GM19351 (cell line): ENCODE data around the gene AP1B1.
"Not testable (repeated sequence)": the region's sequence is repeated elsewhere in the genome, so short reads cannot be mapped to it uniquely, and the experiment has no call there.

Experiments used
- ATAC-seq: cut with Tn5 transposase; IDR thresholded peaks from one replicate; pipeline ENCODE4 v1.9.1; 2021; ENCODE audit warnings: mild to moderate bottlenecking, moderate library complexity; ENCODE audit not compliant: unreplicated experiment

AP1B1 gene

DNA sequence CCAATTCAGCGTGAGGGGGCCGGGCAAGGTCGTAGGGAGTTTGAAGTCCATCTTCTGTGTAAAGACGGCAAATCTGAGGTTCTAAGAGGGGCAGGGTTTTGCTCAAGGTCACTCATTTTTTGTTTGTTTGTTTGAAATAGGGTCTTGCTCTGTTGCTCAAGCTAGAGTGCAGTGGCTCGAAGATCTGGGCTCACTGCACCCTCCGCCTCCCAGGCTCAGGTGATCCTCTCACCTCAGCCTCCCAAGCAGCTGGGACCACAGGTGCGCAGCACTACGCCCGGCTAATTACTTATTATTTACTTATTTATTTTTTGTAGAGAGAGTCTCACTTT, 355 bp upstream of the AP1B1 start:
- no peak for ATAC-seq

DNA sequence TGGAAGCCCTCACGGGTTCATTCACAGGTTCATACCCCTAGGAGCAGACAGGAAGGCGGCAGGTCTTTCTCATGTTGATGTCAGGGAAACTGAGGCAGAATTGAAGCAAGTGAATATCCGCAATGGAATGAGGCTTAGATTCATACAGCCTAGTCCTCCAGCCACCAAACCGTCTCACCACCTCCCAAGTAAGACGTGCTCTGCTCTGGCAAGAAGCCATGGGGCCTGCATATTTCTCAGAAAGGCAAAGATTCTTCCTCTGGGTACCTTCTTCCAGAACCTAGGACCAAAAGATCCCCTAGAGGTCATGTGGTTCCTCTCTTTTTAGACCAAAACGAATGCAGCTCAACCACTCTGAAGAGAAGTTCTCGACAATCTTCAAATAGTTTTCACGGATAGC, 1.7 kb downstream of the AP1B1 start:
- ATAC-seq: no peak

DNA sequence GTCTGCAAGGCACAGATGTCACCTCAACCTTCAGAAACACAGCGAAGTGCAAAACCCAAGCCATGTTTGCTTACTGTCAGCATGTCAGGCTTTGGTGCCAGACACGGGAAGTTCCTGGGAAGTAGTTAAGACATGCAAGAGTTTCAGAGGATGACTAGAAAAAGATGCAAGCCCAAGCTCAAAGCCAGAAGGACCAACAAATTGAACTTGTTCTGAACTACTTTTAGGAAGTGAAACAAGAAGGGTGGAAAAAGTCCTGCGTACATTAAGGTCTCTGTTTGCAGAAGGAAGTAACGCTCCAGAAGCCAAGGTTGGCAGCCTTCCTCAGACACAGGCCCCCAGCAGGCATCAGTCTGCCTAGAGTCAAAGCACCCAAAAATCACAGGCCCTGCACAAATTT, 2.6 kb downstream of the AP1B1 start:
- peak; percentile 34 for ATAC-seq

DNA sequence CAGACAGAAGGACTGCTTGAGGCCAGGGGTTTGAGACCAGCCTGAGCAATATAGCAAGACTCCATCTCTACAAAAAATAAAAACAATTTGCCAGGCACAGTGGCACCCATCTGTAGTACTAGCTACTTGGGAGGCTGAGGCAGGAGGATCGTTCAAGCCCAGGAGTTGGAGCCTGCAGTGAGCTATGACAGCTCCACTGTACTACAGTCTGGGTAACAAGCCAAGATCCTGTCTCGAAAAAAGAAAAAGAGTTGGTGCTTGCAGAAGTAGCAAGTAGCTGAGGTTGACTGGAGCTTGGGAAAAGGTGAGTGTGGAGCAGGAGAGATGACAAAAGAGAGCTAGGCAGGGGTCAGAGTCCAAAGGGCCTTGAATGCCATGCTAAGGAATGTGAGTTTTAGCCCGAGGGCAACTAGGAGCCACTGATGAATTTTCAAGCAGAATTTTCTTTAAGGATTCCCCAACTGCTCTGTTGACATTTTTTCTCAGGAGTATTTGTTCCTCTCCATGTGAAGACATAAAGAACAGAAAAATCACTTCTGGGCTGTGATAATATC, 3.1 kb downstream of the AP1B1 start:
- ATAC-seq: no peak

DNA sequence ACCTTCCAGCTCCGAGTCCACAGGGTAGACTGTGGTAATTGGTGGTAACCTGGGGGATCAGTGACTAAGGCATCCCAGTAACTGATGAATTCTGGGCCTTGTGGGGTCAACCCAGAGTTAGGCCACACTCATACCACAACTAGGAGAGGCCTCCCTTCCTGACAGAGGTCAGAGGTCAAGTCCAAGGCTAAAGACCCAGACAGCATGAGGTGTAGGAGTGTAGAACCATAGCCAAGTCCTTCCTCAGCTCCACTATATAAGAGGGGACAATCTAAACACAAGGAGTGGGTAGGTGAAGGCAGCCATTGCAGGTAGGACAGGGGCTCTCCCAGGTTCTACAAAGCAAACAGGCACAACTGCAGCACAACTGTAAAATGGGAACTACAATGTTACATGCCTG, 4.6 kb downstream of the AP1B1 start:
- ATAC-seq: no peak

DNA sequence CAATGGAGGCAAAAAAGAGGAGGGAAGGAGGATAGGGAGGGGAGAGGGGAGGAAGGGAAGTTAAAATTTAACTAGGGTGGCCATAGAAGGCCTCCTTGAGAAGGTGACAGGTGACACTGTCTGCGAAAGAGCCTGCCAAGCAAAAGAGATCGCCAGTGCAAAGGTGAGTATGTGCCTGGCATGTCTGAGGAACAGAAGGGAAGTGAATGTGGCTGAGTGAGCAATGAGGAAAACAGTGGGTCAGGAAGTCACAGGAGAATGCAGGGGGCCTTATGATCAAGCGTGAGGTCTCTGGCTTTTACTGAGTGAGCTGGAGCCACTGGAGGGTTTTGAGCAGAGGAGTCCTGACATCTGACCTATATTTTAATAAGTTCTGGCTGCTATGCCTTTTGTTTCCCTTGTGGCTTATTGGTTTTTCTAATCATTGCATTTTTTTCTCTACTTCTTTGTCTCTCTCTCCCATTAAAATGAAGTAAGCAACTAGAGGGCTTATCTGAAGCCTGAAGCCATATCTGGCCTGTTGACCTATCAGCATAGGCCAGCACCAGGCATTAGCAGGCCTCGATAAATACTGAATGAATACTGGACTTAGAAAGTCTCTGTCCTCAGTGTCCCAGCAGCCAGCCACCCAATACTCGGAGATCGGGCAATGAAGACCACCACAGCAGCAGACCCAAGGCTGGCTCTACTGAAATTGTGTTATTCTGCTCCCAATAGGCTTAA, 5.6 kb downstream of the AP1B1 start:
- no peak for ATAC-seq

DNA sequence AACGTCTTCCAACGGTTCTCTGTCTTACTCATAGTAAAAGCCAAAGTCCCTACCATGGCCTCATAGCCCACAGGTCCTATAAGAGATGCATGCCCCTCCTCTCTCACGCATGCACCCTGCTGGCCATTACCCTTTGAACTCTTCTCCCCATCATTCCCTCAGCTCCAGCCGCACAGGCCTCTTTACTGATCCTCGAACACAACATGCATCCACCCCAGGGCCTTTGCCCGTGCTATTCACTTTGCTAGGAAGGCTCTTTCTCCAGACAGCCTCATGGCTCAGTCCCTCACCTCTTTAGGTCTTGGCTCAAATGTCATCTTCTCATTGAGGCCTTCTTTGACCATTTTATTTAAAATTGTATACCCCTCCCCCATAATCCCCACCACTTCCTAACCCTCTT, 7.5 kb downstream of the AP1B1 start:
- no peak for ATAC-seq

DNA sequence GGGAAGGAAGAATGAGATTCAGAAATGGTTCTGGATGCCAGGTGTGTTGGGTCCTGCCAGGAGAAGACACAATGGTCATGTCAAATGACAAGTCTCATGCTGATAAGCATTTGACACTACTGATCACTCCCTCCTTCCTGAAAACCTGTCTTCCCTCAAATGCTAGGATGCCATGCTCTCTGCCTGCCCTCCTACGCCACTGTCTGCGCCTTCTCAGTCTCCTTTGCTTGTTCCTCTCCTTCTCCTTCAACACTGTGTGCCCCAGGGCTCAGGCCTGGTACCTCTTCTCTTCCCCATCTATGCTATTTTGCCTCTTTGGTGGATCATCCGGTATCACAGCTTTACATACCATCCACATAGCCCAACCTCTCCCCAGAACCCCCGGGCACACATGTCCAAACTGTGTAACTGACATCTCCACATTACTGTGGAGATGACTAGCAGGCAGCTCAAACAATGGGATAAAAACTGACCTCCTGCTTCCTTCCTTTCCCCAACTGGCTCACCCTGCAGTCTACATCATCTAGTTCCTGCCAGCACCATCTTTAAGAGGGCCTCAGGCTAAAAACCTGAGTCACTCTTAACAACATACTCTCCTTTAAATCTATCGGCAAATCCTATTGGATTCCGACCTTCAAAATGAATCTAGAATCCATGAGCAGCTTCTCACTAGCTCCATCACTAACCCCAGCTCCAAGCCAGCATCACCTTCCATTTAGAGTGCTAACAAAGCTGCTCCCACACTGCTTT, 8.2 kb downstream of the AP1B1 start:
- ATAC-seq: no peak

DNA sequence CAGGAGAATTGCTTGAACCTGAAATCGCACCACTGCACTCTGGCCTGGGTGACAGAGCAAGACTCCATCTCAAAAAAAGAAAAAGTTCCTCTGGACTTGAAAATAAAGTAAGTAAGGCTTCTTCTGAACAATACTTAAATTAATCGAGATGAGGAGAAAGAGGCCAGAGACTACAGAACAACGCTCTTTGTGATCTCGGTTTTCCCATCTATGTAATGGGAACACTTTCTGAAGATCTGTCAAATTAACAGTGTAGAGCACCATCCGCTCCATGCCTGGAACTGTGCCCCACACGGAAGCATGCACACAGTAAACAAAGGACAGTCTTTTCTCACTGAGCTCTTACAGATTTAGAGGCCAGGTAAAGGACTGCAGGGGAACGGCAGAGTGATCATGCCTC, 9.1 kb downstream of the AP1B1 start:
- ATAC-seq: no peak

DNA sequence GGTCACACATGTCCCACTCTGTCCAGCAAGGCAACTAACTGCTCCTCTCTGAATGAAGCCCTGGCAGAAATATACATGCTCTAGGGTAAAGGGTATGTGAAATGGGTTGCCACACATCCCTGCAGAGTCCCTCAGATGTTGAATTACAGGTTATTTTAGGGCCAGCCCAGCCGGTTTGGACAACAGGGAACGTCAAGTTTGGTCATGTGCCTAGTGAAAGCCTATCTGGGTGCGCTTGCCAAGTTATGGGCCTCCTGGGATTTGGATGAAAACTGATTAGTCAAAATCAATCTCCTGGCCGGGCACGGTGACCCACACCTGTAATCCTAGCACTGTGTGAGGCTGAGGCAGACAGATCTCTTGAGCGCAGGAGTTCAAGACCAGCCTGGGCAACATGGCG, 10.4 kb downstream of the AP1B1 start:
- no peak for ATAC-seq

DNA sequence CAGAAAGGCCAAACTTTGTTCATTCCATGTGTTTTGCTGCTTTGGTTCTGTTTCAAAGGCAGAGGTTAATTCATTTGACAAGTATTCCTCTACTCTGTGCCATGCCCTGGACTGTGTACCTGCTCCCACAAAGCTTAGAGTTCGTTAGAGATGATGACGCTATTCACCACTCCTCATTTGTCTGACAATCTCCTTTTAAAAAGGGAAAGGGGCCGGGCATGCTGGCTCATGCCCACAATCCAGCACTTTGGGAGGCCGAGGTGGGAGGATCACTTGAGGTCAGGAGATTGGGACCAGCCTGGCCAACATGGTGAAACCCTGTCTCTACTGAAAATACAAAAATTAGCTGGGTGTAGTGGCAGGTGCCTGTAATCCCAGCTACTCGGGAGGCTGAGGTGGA, 11.7 kb downstream of the AP1B1 start:
- not testable (repeated sequence) for ATAC-seq

DNA sequence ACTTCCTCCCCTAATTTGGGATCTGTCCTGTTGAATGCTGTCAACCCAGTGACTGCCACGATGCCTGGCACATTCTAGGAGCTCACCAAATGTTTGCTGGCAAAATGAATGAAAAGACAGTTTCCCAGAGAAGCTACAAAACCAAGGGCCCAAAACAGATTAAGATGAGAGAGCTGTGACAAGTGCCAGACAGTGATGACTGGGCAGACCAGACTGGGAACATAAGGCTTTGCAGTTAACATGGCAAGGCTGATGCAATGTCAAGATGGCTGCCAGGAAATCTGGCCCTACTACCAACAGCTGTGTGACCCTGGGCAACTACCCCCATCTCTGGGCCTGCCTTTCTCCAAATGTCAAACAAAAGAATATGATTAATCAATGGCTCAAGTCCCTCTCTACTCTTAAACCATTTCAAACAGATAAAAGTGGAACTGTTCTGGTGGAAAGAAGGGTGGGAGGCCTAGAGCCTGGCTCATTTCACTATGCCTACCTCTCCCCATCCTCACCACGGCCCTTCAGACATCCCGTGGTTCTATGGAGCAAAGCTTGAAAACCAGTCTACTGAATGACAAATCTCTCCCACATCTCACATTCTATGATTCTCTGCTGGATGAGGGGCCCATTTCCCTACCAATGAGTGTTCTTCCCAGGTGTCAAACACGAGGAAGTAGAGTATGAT, 12.8 kb downstream of the AP1B1 start:
- ATAC-seq: no peak

DNA sequence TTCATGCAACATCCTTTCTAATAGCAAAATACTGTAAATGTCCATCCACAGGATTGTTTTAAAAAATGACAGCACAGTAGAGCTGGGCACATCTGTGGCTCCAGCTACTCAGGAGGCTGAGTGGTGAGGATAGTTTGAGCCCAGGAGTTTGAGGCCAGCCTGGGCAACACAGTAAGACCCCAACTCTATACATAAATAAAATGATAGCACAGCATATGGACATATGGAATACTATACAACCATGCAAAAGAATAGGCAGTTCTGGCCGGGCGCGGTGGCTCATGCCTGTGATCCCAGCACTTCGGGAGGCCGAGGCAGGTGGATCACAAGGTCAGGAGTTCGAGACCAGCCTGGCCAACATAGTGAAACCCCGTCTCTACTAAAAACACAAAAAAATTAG, 13.6 kb downstream of the AP1B1 start:
- ATAC-seq: not testable (repeated sequence)

DNA sequence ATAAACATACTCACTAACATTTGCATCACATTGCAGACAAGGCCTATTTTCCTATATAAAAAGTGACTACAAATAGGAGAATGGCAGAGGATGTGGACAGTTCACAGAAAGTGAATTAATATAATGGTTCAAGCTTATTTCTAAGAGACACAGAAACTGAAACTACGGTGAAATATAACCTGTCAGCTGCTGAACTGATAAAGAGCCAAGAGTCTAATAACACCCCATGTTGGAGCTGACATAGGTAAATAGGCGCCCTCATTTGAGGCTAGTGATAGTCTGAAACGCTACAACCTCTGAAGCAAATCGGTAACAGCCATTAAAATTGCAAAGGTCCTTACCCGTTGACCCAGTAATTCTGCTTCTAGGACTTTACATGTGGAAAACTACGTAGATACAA, 14.0 kb downstream of the AP1B1 start:
- ATAC-seq: no peak

DNA sequence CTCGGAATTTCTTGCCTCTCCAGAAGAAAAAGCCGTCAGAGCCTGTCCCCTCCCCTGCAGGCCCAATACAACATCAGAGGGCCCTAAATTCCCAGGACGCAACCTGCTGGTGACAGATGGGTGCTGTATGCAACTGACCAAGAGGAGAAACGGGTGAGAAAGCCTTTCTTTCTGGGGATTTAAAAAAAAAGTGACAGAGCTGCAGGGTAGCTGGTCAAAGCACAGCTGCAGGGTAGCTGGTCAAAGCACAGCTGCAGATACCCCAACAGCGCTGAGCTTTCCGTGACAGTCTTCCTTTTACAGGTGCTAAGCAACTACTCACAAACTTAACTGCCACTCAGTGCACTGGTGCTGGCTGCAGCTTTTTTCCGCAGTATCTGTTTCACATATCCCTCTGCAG, 17.8 kb downstream of the AP1B1 start:
- ATAC-seq: no peak

DNA sequence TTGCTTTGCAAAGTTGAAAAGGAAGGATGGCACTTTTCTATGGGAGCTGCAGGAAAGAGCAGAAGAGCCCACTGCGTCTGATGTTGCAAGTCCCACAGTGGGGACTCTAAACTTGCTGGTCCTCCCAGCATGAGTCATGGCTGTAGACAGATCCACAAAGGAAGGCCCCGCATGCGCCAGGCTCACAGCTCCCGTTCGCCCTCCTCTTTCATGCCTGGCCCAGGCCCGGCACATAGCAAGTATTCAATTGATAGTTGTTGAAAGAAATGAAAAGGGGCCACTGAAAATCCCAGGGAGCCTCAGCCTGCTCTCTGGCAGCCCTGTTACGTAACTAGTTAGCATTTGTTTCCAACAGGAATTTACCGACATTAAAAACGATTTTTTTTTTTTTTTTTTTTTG, 18.9 kb downstream of the AP1B1 start:
- ATAC-seq: no peak

DNA sequence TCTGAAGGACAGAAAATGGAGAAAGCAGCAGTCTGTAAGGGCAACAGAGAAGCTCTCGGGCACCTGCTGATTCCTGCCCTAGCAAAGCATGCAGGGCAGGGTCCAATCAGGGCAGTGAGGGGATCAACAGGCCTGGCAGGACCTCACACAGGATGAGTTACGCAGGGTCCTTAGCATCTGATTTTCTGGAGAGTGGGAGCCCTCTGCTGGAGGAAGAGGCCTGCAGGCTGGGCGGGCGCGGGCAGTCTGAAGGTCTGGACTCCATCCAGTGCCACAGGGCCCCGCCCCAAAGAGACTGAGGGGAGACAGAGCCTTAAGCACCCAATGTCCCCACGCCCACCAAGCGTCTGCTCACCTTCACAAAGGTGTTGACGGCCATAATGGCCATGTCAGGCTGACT, 28.9 kb downstream of the AP1B1 start:
- ATAC-seq: no peak

DNA sequence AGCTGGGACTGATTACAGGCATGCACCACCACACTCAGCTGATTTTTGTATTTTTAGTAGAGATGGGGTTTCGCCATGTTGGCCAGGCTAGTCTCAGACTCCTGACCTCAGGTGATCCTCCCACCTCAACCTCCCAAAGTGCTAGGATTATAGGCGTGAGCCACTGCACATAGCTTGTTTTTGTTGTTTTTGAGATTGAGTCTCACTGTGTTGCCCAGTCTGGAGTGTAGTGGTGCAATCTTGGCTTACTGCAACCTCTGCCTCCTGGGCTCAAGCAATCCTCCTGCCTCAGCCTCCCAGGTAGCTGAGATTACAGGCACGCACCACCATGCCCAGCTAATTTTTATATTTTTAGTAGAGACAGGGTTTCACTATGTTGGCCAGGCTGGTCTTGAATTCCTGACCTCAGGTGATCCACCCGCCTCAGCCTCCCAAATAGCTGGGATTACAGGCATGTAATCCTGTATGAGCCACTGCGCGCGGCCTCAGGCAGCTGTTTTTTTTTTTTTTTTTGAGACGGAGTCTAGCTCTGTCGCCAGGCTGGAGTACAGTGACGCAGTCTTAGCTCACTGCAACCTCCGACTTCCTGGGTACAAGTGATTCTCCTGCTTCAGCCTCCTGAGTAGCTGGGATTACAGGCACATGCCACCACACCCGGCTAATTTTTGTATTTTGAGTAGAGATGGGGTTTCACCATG, 31.0 kb downstream of the AP1B1 start:
- not testable (repeated sequence) for ATAC-seq

DNA sequence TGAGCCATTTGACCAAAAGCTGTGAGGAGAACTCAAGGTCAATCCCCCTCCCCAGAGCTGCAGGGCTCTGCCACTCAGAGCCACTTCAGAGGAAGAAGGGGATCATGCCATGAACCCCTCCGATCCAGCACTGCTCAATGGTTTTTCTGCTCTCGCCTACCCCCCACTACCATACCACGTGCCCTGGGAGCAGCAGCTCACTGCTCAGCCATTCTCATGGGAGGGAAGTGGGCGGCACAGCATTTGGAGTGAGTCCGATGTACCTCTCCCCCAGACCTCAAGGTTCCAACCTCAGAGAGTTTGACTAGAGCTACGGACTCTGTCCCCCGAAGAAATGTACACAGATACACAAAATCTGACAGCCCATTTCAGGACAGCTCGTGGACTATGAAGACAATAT, 34.5 kb downstream of the AP1B1 start:
- no peak for ATAC-seq

DNA sequence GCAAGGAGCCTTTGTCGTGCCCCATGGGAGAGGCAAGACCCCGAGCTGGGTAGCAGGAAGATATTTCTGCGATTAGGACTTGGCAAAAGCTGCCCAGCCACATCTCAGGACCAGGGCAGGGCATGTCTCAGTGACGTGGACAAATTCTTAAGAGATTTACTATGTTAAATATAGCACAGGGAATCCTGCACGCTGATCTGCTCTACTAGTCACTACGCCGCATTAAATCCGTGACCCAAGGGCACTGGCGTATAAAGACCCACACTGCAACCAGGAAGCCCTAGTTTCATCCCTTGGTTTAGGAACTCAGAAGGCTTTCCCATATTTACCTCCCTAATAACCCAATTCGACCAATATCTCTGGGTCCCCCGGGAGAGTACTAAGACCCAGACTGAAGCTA, 35.1 kb downstream of the AP1B1 start:
- ATAC-seq: no peak

DNA sequence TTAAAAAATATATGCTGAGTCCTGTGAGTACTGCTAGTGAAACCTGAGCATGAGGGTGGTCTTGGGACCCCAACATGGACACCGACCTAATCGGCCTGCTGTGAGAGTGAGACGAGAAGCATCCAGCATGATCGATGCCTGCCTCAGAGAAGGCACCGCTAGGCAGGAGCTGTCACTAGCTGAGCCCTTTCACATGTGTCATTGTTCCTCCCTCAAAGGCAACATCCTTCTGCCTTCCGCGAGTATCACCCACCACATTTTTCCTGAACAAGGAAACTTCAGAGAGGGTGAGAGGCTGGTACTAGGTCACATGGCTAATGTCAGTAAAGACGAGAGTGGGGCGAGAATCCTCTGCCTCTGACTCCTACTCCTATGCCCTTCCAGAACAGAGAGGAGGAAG, 35.6 kb downstream of the AP1B1 start:
- no peak for ATAC-seq
